ENCODE data around the gene LZTS2.

Gene LZTS2

GRCh38 chr10:100979791-100980272 lies 19.8 kb upstream of the LZTS2 start:
- no peak for DNase-seq (ENCODE audit: low spot score)

GRCh38 chr10:100980311-100980710 lies 19.3 kb upstream of the LZTS2 start:
- DNase-seq (ENCODE audit: low spot score) = no peak

- DNase-seq (ENCODE audit: low spot score) = no peak
Observed at GRCh38 chr10:100980711-100981110, 18.9 kb upstream of the LZTS2 start.

GRCh38 chr10:100981178-100981772 lies 18.3 kb upstream of the LZTS2 start:
- no peak for DNase-seq (ENCODE audit: low spot score)

- DNase-seq (ENCODE audit: low spot score) = no peak
Observed at GRCh38 chr10:100982916-100983830, 16.4 kb upstream of the LZTS2 start.

- no peak for DNase-seq (ENCODE audit: low spot score)
Observed at GRCh38 chr10:100983868-100984671, 15.5 kb upstream of the LZTS2 start.

GRCh38 chr10:100984672-100985177 lies 14.9 kb upstream of the LZTS2 start:
- DNase-seq (ENCODE audit: low spot score) = no peak

GRCh38 chr10:100985336-100985735 lies 14.3 kb upstream of the LZTS2 start:
- DNase-seq (ENCODE audit: low spot score) = no peak

- no peak for DNase-seq (ENCODE audit: low spot score)
Observed at GRCh38 chr10:100986623-100986951, 13.0 kb upstream of the LZTS2 start.

GRCh38 chr10:100986952-100987684 lies 12.5 kb upstream of the LZTS2 start, which contains the start of the genes MRPL43 and TWNK:
Gene MRPL43, minus strand, starts transcription at chr10:100987497. Its CDS starts 54 bp downstream, at chr10:100987443.
Gene TWNK, plus strand, starts transcription at chr10:100987543. Its CDS starts 668 bp downstream, at chr10:100988211.
- DNase-seq (ENCODE audit: low spot score) = peak; percentile 88

- DNase-seq (ENCODE audit: low spot score) = no peak
Observed at GRCh38 chr10:100987685-100988049, 11.9 kb upstream of the LZTS2 start.

- DNase-seq (ENCODE audit: low spot score) = no peak
Observed at GRCh38 chr10:100988166-100988565, 11.4 kb upstream of the LZTS2 start.

- no peak for DNase-seq (ENCODE audit: low spot score)
Observed at GRCh38 chr10:100989088-100989487, 10.5 kb upstream of the LZTS2 start.

GRCh38 chr10:100993986-100994708 lies 5.5 kb upstream of the LZTS2 start:
- no peak for DNase-seq (ENCODE audit: low spot score)

- DNase-seq (ENCODE audit: low spot score) = no peak
Observed at GRCh38 chr10:100995181-100995580, 4.4 kb upstream of the LZTS2 start.

GRCh38 chr10:100996678-100997359 lies 2.8 kb upstream of the LZTS2 start:
- no peak for DNase-seq (ENCODE audit: low spot score)

- DNase-seq (ENCODE audit: low spot score) = peak; percentile 81
Observed at GRCh38 chr10:100997360-100998182, 2.0 kb upstream of the LZTS2 start.

GRCh38 chr10:100998183-100998990 lies 1.2 kb upstream of the LZTS2 start:
- peak; percentile 76 for DNase-seq (ENCODE audit: low spot score)

Data from hematopoietic multipotent progenitor cell treated with erythropoietin and hydrocortisone succinate and interleukin-3 and kit ligand, for 15 days (in vitro differentiated cells).